HepG2 (cell line): Measurements from ENCODE around the gene SS18L1. TPM values are rescaled to one million over a fixed set of nuclear protein-coding genes. Genes with fewer than 3 reads are reported as not detected.

Experiments used
- ADNP ChIP-seq: sonication (generic); formaldehyde crosslinking; IDR thresholded peaks from 2 replicates; pipeline ENCODE4 v1.4.0; 2020; ENCODE audit warnings: missing genetic modification reagents
- ATAD3A ChIP-seq: sonication (generic); formaldehyde crosslinking; IDR thresholded peaks from 2 replicates; pipeline ENCODE4 v1.4.0; 2020; ENCODE audit warnings: missing genetic modification reagents
- E2F2 ChIP-seq: sonication (generic); formaldehyde crosslinking; IDR thresholded peaks from 2 replicates; pipeline ENCODE4 v1.4.0; 2020; ENCODE audit warnings: missing genetic modification reagents, borderline replicate concordance
- ETV5 ChIP-seq: IDR thresholded peaks from 2 replicates; pipeline ENCODE4 v1.6.1; 2018; ENCODE audit warnings: missing biosample characterization, missing genetic modification reagents, inconsistent platforms, borderline replicate concordance
- HDAC1 ChIP-seq: sonication (generic); formaldehyde crosslinking; IDR thresholded peaks from 2 replicates; pipeline ENCODE4 v1.5.1; 2020; ENCODE audit warnings: mild to moderate bottlenecking, missing genetic modification reagents
- IKZF5 ChIP-seq: IDR thresholded peaks from 2 replicates; pipeline ENCODE4 v1.6.1; 2018; ENCODE audit warnings: missing genetic modification reagents, mild to moderate bottlenecking, missing compliant biosample characterization
- MTERF4 ChIP-seq: sonication (generic); formaldehyde crosslinking; IDR thresholded peaks from 2 replicates; pipeline ENCODE4 v1.8.0; 2023; ENCODE audit warnings: mild to moderate bottlenecking, missing genetic modification reagents
- RBM39 ChIP-seq: fragments of 200-400 bp; formaldehyde crosslinking; IDR thresholded peaks from one replicate; pipeline ENCODE4 v1.6.1; 2018; ENCODE audit warnings: antibody characterized with exemption, mild to moderate bottlenecking, low read depth, low read length; ENCODE audit not compliant: poor library complexity, severe bottlenecking
- SSRP1 ChIP-seq: IDR thresholded peaks from 2 replicates; pipeline ENCODE4 v1.6.1; 2016; ENCODE audit warnings: control low read depth
- STAT6 ChIP-seq: sonication (generic); formaldehyde crosslinking; IDR thresholded peaks from 2 replicates; pipeline ENCODE4 v1.4.0; 2020; ENCODE audit warnings: missing genetic modification reagents, mild to moderate bottlenecking, borderline replicate concordance
- TBX3 ChIP-seq: fragments of 450-650 bp; IDR thresholded peaks from 2 replicates; pipeline ENCODE4 v1.6.1; 2017; ENCODE audit warnings: antibody characterized with exemption, mild to moderate bottlenecking, inconsistent platforms, borderline replicate concordance
- TCF12 ChIP-seq, 2 experiments: fragments of 450-650 bp in 1 of 2; sonication (generic) in 1 of 2; formaldehyde crosslinking in 1 of 2; IDR thresholded peaks; 2 replicates each; pipeline versions ENCODE4 v1.6.1 to v1.8.0; 2017 to 2022; ENCODE audit warnings: antibody characterized with exemption in 1 of 2, mild to moderate bottlenecking in 1 of 2, missing genetic modification reagents in 1 of 2, moderate library complexity in 1 of 2
- ZIK1 ChIP-seq: sonication (generic); formaldehyde crosslinking; IDR thresholded peaks from 2 replicates; pipeline ENCODE4 v1.5.0; 2020; ENCODE audit warnings: mild to moderate bottlenecking, low read depth, missing genetic modification reagents, borderline replicate concordance
- ZNF367 ChIP-seq: sonication (generic); formaldehyde crosslinking; IDR thresholded peaks from 2 replicates; pipeline ENCODE4 v1.4.0; 2020; ENCODE audit warnings: missing genetic modification reagents, borderline replicate concordance
- ZNF773 ChIP-seq: sonication (generic); formaldehyde crosslinking; IDR thresholded peaks from 2 replicates; pipeline ENCODE4 v1.4.0; 2020; ENCODE audit warnings: missing genetic modification reagents, borderline replicate concordance
- ZNF879 ChIP-seq: sonication (generic); formaldehyde crosslinking; IDR thresholded peaks from 2 replicates; pipeline ENCODE4 v1.8.1; 2023; ENCODE audit warnings: missing genetic modification reagents
- polyA plus RNA-seq, 8 experiments: library from polyadenylated mRNA; depleted of rRNA in 3 of 8; stranded (reverse) in 7 of 8; unstranded in 1 of 8; fragments of >200 nt; fragmentation: Illumina TruSeq in 4 of 8; extraction: Trizol in 4 of 8; gene quantifications; 2 replicates each; pipeline versions ENCODE4 v1.2.1 to v1.2.3, GENCODE V29; 2011 to 2016; ENCODE audit warnings: low read depth in 4 of 8, missing spikeins in 1 of 8, mixed read lengths in 1 of 8; ENCODE audit not compliant: insufficient read depth in 1 of 8
- total RNA-seq, 5 experiments: library from RNA; depleted of rRNA; stranded (reverse); fragments of >200 nt; fragmentation: Illumina TruSeq; extraction: Trizol; gene quantifications; 2 replicates each; pipeline ENCODE4 v1.2.3, GENCODE V29; 2016; ENCODE audit warnings: low read depth in 1 of 5
- TF ChIP-seq, protein P1 (sequence below): sonication (generic); formaldehyde crosslinking; IDR thresholded peaks from 2 replicates; pipeline ENCODE4 v1.4.0; 2020; ENCODE audit warnings: missing genetic modification reagents, borderline replicate concordance
- TF ChIP-seq, protein P2 (sequence below): sonication (generic); formaldehyde crosslinking; IDR thresholded peaks from 2 replicates; pipeline ENCODE4 v1.5.0; 2020; ENCODE audit warnings: missing genetic modification reagents, mild to moderate bottlenecking, borderline replicate concordance

Gene SS18L1
- total and polyA plus RNA-seq, 2 of the 13 experiments (the other 11 are each of a cell fraction or from before 2014, with no cell fraction given): 17.8 to 27.6 TPM

DNA sequence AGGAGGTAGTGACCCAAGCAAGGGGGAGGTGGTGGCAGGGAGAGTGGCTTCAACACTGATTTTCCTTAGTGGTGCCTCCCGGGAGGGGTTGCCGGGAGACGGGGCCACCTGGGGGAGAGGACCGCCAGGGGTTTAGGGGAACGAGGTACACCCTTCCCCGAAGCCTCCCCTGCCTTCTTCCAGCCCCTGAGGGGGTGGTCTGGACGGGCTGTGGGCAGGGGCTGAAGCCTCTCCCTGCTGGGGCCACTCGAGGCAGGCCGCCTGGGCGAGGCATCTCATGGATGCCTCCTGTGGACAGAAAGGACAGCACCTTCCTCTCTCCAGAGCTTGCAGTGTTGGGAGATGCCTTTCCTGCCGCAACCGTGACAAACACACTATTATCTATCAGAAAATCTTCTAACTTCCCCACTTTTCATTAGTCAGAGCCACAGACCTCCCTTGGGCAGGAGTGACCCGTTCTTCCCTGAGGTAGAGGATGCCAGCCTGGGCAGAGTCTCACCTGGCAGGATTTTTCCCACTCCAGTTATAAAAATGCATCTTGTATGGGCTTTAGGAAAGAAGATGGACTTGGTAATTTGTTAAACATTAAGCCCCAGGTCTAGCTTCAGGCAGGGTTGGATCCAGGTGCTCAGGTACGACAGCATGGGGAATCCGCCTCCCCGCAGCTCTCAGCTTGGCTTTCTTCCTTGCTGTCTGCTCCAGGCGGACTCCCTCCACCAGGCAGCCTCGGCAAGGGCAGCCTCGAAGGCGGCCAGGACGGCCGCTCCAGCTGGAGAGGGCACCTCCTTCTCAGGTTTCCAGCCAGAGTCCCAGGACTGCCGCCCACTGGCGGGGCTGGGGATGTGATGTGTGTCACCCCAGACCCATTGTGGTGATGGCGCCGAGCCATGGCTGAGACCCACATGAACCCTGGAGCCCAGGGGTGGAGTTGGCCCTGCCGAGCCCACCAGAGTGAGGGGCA is 65.5 kb downstream of the SS18L1 start (continued):
- TF ChIP-seq ETV5 (CRISPR knock-in tag) (no peak), ZNF367 (no peak), ZNF879 (no peak), MTERF4 (CRISPR knock-in tag) (no peak), ADNP (CRISPR knock-in tag) (no peak), TCF12 (IDR thresholded peaks at IDR 0.05) (no peak), TCF12 (CRISPR knock-in tag; IDR thresholded peaks at IDR 0.05) (no peak), ZIK1 (CRISPR knock-in tag) (no peak), HDAC1 (CRISPR knock-in tag) (no peak), TBX3 (no peak), STAT6 (CRISPR knock-in tag) (no peak), IKZF5 (CRISPR knock-in tag) (0 out of 2 replicates have a peak, but pooled peaks have one; percentile 34), SSRP1 (CRISPR knock-in tag) (no peak), RBM39 (no peak), ATAD3A (no peak), ZNF773 (CRISPR knock-in tag) (no peak), E2F2 (CRISPR knock-in tag) (peak; percentile 9; the same call in 1 of the 2 replicates)
- TF ChIP-seq, protein P1, sequence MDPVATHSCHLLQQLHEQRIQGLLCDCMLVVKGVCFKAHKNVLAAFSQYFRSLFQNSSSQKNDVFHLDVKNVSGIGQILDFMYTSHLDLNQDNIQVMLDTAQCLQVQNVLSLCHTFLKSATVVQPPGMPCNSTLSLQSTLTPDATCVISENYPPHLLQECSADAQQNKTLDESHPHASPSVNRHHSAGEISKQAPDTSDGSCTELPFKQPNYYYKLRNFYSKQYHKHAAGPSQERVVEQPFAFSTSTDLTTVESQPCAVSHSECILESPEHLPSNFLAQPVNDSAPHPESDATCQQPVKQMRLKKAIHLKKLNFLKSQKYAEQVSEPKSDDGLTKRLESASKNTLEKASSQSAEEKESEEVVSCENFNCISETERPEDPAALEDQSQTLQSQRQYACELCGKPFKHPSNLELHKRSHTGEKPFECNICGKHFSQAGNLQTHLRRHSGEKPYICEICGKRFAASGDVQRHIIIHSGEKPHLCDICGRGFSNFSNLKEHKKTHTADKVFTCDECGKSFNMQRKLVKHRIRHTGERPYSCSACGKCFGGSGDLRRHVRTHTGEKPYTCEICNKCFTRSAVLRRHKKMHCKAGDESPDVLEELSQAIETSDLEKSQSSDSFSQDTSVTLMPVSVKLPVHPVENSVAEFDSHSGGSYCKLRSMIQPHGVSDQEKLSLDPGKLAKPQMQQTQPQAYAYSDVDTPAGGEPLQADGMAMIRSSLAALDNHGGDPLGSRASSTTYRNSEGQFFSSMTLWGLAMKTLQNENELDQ (CRISPR knock-in tag): no peak
- TF ChIP-seq, protein P2, sequence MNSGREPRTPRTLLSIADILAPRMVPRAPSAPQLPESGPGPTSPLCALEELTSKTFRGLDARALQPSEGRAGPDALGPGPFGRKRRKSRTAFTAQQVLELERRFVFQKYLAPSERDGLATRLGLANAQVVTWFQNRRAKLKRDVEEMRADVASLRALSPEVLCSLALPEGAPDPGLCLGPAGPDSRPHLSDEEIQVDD (CRISPR knock-in tag): 0 out of 2 replicates have a peak, but pooled peaks have one; percentile 36
